Smooth muscle cell of the umbilical artery (primary cell): Measurements from ENCODE around the gene FAM181A. TPM values are rescaled to one million over a fixed set of nuclear protein-coding genes. Genes with fewer than 3 reads are reported as not detected.

Experiments
- total RNA-seq: library from RNA; depleted of rRNA; stranded (reverse); fragments of >200 nt; gene quantifications from 2 replicates; pipeline ENCODE4 v1.2.3, GENCODE V29; 2014

FAM181A gene
- not detected in 2 replicates for total RNA-seq

DNA sequence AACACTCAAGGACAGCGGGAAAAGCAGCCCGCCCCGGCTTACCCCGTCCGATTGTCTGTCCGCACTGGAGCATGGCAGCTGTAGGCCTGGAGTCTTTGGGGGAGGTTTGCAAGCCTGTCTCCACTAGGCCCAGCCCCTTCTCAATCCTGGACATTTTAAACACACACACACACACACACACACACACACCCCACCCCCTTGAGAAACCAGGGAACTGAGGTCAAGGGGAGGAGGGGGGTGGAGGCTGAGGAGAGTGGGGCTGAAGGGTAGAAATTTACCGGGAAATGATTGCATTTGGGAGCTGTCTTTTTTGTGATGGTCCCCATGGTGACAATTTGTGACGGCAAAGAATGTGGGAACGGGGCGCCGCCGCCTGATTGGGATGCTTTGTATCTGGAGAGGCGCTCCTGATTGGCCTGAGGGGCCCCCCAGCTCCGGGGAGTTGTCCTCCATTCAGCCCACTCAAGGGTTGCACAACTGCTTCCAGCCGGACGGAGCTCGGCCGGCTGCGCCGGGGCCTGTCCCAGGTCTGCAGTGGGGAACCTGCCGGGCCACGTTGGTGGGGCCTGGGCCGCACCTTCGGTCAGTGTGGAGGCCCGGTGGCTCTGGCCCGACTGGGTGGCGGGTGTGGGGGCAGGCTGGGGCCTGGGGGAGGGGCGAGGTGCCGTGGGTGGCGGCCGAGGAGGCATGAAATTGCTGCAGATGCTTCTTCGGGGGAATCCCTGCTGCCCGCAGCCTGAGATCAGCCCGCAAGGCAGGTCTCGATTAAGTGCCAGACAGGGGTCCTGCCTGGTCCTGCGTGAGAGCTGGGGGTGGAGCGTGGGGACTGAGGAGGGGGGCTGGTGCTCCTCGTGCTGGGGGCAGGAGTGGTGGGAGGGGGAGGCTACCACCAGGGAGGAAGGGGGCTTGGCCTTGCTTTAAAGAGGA, at the start of gene FAM181A:
Gene FAM181A, plus strand, starts transcription at position 472 of the 927 bp plus-strand sequence. CDS start 942 bp downstream, outside the sequence.

DNA sequence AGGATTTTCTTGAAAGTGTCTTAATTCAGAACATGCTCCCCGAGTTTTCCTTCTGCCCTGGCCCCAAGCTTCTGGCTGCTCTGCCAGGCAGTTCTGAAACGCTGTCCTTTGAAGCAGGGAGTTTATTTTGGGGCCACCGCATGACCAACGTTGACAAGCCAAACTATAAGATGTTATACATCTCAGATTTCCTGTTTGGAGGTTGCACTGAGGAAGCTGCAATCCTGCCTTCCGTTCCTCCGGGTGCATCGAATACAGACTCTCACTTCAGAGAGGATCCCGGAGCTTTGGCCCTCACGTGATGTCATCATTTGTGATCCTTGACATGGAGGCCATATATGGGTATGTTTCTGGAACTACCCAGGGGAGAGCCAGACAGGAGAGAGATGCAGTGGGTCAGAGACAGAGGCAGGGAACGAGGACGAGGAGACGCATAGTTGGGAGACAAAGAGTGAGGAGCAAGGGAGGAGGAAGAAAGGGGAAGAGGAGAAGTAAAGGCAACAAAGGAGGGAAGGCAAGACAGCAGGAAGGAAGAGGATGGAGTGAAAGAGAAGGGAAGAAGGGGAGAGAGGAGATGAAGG, 49.4 kb downstream of the FAM181A start, which contains the start of gene ASB2:
Gene ASB2, minus strand, starts transcription at position 94 of the 581 bp plus-strand sequence. CDS start 12,031 bp downstream, outside the sequence.

Other genes starting within 250 kb of the FAM181A start
- not detected in 2 replicates for gene PRIMA1, start 138.9 kb upstream of the FAM181A start, total RNA-seq
- 2.1 and 4.2 TPM in 2 replicates for gene ASB2, start 49.2 kb downstream of the FAM181A start, total RNA-seq
- not detected in 2 replicates for gene CCDC197, start 70.0 kb downstream of the FAM181A start, total RNA-seq
- gene OTUB2, start 99.0 kb downstream of the FAM181A start, total RNA-seq: 1.5 and 2.6 TPM in 2 replicates
- 138 and 168 TPM in 2 replicates for gene DDX24, start 153.9 kb downstream of the FAM181A start, total RNA-seq
- gene IFI27L1, start 154.0 kb downstream of the FAM181A start, total RNA-seq: 11.0 and 22.0 TPM in 2 replicates
- 21.5 and 34.1 TPM in 2 replicates for gene IFI27, start 183.4 kb downstream of the FAM181A start, total RNA-seq
- 39.6 and 181 TPM in 2 replicates for gene IFI27L2, start 202.3 kb downstream of the FAM181A start, total RNA-seq
- gene PPP4R4, start 247.0 kb downstream of the FAM181A start, total RNA-seq: 1.4 and 2.7 TPM in 2 replicates